IMR-90 (cell line): Measurements from ENCODE around the gene ZNF185.

ENCODE experiments used
- FOS ChIP-seq: fragments of 150-350 bp; IDR thresholded peaks from 2 replicates; pipeline ENCODE4 v1.6.1; 2016; ENCODE audit warnings: low read depth, low read length
- SMC3 ChIP-seq: fragments of 150-350 bp; IDR thresholded peaks from 2 replicates; pipeline ENCODE4 v1.6.1; 2016; ENCODE audit warnings: low read depth, mild to moderate bottlenecking, antibody characterized with exemption, low read length, moderate library complexity

DNA sequence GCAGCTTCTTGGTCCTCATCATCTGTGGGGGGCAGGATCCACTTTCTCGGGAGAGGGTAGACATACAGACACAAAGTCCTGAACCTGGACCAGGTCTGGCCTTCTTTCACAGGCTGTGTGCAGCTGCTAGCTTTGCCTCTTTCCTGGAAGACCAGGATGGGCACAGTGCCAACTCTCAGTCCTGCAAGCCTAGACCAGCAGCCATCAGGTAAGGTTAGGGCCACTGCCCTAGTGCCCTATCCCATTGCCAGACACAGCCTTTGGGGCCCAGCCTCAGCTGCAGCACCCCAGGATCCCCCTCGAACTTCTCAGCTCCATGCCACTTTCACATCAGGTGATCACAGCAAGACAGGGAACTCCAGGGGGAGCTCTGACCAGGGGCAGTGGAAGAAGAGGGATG lies 38.4 kb downstream of the ZNF185 start:
- TF ChIP-seq SMC3, result no peak
- no peak for TF ChIP-seq FOS
